Heart right ventricle (tissue), 16 donors: ENCODE results near the gene SETD1B. TPM values are rescaled to one million over a fixed set of nuclear protein-coding genes. Genes with fewer than 3 reads are reported as not detected.

Experiments
- ATAC-seq, 8 donors: fragments of 200-7000 bp; cut with Tn5 transposase; one replicate each; pipeline ENCODE4 v1.9.1; 2020; ENCODE audit warnings: mild to moderate bottlenecking in 8 of 8, moderate library complexity in 8 of 8, moderate number of reproducible peaks in 1 of 8
- DNase-seq, 2 donors: peaks; one replicate each; pipeline ENCODE4 v3.0.0-alpha.2; 2020
- H3K27ac ChIP-seq, 10 donors: fragments of 200-600 bp; sonication (generic) in 2 of 10; one replicate each; pipeline versions ENCODE4 v1.5.0 to v1.8.0; 2020 to 2022; ENCODE audit warnings: mild to moderate bottlenecking in 3 of 10
- H3K27me3 ChIP-seq, 7 donors: fragments of 200-600 bp; one replicate each; pipeline ENCODE4 v1.8.0; 2021 to 2022; ENCODE audit warnings: mild to moderate bottlenecking in 2 of 7
- H3K36me3 ChIP-seq, 9 donors: fragments of 200-600 bp; sonication (generic) in 1 of 9; one replicate each; pipeline versions ENCODE4 v1.5.0 to v1.8.0; 2020 to 2022; ENCODE audit warnings: mild to moderate bottlenecking in 2 of 9
- H3K4me1 ChIP-seq, 9 donors: fragments of 200-600 bp; sonication (generic) in 1 of 9; one replicate each; pipeline versions ENCODE4 v1.5.0 to v1.8.0; 2020 to 2022; ENCODE audit warnings: mild to moderate bottlenecking in 4 of 9
- H3K4me3 ChIP-seq, 10 donors: fragments of 200-600 bp; sonication (generic) in 2 of 10; one replicate each; pipeline versions ENCODE4 v1.5.0 to v1.8.0; 2020 to 2022; ENCODE audit warnings: mild to moderate bottlenecking in 7 of 10, moderate library complexity in 2 of 10
- H3K9me3 ChIP-seq, 11 donors: fragments of 200-600 bp in 10 of 11; sonication (generic) in 2 of 11; one replicate each; pipeline versions ENCODE4 v1.5.0 to v1.8.0; 2013 to 2022; ENCODE audit warnings: mild to moderate bottlenecking in 2 of 11, control low read depth in 1 of 11, moderate library complexity in 1 of 11
- CTCF ChIP-seq, 9 donors: fragments of 200-600 bp; sonication (generic) in 2 of 9; IDR thresholded peaks; one replicate each; pipeline versions ENCODE4 v1.5.0 to v1.8.0; 2021 to 2022; ENCODE audit warnings: antibody characterized with exemption in 9 of 9, mild to moderate bottlenecking in 5 of 9, moderate library complexity in 1 of 9
- WGBS, 2 donors: extraction: QIAGEN DNeasy Blood & Tissue Kit; methylation state at CpG; one replicate each; pipeline ENCODE4 v1.1.7; 2013; ENCODE audit warnings: inconsistent platforms in 1 of 2; 5-methylcytosine and 5-hydroxymethylcytosine counted together
- intact Hi-C, 10 donors: fragments of 100-400 bp; cut with DNase I; formaldehyde crosslinking; loops; one replicate each; pipeline versions ENCODE4 v1.11.1 to v1.14.2; 2022
- polyA plus RNA-seq, 2 donors: library from polyadenylated mRNA; stranded (reverse); fragments of 200-250 nt; gene quantifications; one replicate each; pipeline ENCODE4 v1.2.3, GENCODE V29; 2013
- total RNA-seq, 10 donors: library from RNA; stranded (reverse); fragmentation: NEBNext Ultra II Directional in 3 of 10; extraction: Animal tissue kit (Norgen Biotek cat#: 25700) in 3 of 10; gene quantifications; one replicate each; pipeline versions ENCODE4 v1.2.1 to v1.2.4, GENCODE V29; 2021 to 2023
- donor health status: Arrhythmogenic right ventricular cardiomyopathy.
- donor health status: ischemic (EF 13 %, LVEDD 7.1; RV severe dilation, severe dysfunction).
- donor health status: healthy with polysubstance abuse.
- donor health status: DM: no; HTN: yes; CAD: no.
- donor health status: DM: no; HTN: no; CAD: no.
- donor health status: ischemic (EF 25% LVEDD 6.9; RV normal size, moderate dysfunction).
- donor health status: ischemic (EF 25% LVEDD 5.7; RV mildly dilated, moderate dysfunction).
- donor health status: healthy.
- donor health status: DM: yes; HTN: yes; CAD: no.
- donor health status: Ischemic cardiomyopathy.
- donor health status: ischemic (EF 35%, LVEDD 5.7; RV mildly dilated, moderate dysfunction).
- donor health status: nonischemic (EF 11% LVEDD 7.7; RV severe dilation, severe dysfunction).
- donor health status: DM: yes; HTN: yes; CAD: no.
- donor health status: PGD.
- donor health status: ischemic (EF 29% LVEDD 5.4; RV normal size, mild dysfunction).
- donor health status: nonischemic (EF 23%, LVEDD 6.1; RV moderate dilation, normal function).

The SETD1B gene
- total and polyA plus RNA-seq, 12 donors: 2.8 to 14.8 (median 11.2) TPM

- Histone ChIP-seq H3K36me3 (peaks cover 0 to 3% (median 0%) of the 10 kb centered on the region in 9 donors), H3K27me3 (no peaks in the 10 kb centered on the region), H3K9me3 (no peaks in the 10 kb centered on the region), H3K27ac (peak overlapping the region in 4 of 10 donors; percentile 49 to 74 (median 56)), H3K4me3 (no peak overlapping the region), H3K4me1 (peaks cover 13 to 80% (median 41%) of the 10 kb centered on the region in 9 donors)
- ATAC-seq (no peak), DNase-seq (no peak)
- intact Hi-C loops: loop anchor here in 6 of 10 donors (2.0 to 5.0 kb wide), 4 partner anchors 59 to 74 kb away; partner anchors contain the start of gene TMEM120B (in 2 of the 6)
- no peak for TF ChIP-seq CTCF (IDR thresholded peaks at IDR 0.05)
- 75 to 84% methylated on average over 25 of the region's 25 CpGs for WGBS, 2 donors
Measured at GRCh38 chr12:121770813-121771625, 32.8 kb upstream of the SETD1B start.

GRCh38 chr12:121773011-121773777 lies 30.6 kb upstream of the SETD1B start:
- peaks cover 4 to 68% (median 29%) of the 10 kb centered on the region in 9 donors for H3K4me1 ChIP-seq
- 40% methylated on average over 14 of the region's 14 CpGs for WGBS, 2 donors
- H3K9me3 ChIP-seq: no peaks in the 10 kb centered on the region
- H3K4me3 ChIP-seq: peak overlapping the region in 1 of 10 donors; percentile 11
- H3K27ac ChIP-seq: peak overlapping the region in 9 of 10 donors; percentile 31 to 80 (median 72)
- DNase-seq (peak; percentile 64 to 70), ATAC-seq (peak; percentile 56 to 78 (median 68))
- intact Hi-C loops: loop anchor here in 8 of 10 donors (1.0 to 5.0 kb wide), 6 partner anchors 61 to 76 kb away; partner anchors contain the start of gene TMEM120B (in 2 of the 8)
- H3K27me3 ChIP-seq: no peaks in the 10 kb centered on the region
- TF ChIP-seq CTCF (IDR thresholded peaks at IDR 0.05): peak; percentile 54 to 87 (median 79)
- H3K36me3 ChIP-seq: peaks cover 0 to 5% (median 0%) of the 10 kb centered on the region in 9 donors

- TF ChIP-seq CTCF (IDR thresholded peaks at IDR 0.05): no peak
Measured at GRCh38 chr12:121774968-121775474, 28.8 kb upstream of the SETD1B start.

GRCh38 chr12:121775501-121775900 lies 28.3 kb upstream of the SETD1B start:
- no peak for TF ChIP-seq CTCF (IDR thresholded peaks at IDR 0.05)
- no peak overlapping the region for H3K4me3 ChIP-seq
- peaks cover 0 to 53% (median 21%) of the 10 kb centered on the region in 9 donors for H3K4me1 ChIP-seq
- H3K27me3 ChIP-seq: no peaks in the 10 kb centered on the region
- 84 to 87% methylated on average over 16 of the region's 16 CpGs for WGBS, 2 donors
- no peaks in the 10 kb centered on the region for H3K9me3 ChIP-seq
- peak overlapping the region in 2 of 10 donors; percentile 1 to 6 for H3K27ac ChIP-seq
- ATAC-seq: no peak
- intact Hi-C loops: loop anchor here in 3 of 10 donors (2.0 to 5.0 kb wide), 2 partner anchors 37 to 75 kb away; no protein-coding TSS in a partner anchor
- DNase-seq: no peak
- H3K36me3 ChIP-seq: peaks cover 0 to 22% (median 0%) of the 10 kb centered on the region in 9 donors

More at GRCh38 chr12:121774968-121775474, 28.8 kb upstream of the SETD1B start:
- Histone ChIP-seq H3K9me3 (no peaks in the 10 kb centered on the region), H3K36me3 (peaks cover 0 to 17% (median 0%) of the 10 kb centered on the region in 9 donors), H3K27me3 (no peaks in the 10 kb centered on the region), H3K4me1 (peaks cover 0 to 58% (median 22%) of the 10 kb centered on the region in 9 donors), H3K4me3 (no peak overlapping the region), H3K27ac (peak overlapping the region in 2 of 10 donors; percentile 30 to 37)
- 62 to 71% methylated on average over 14 of the region's 14 CpGs for WGBS, 2 donors
- DNase-seq (no peak), ATAC-seq (peak in 1 of 8 donors; percentile 1)
- intact Hi-C loops: loop anchor here in 7 of 10 donors (2.0 to 5.0 kb wide), 5 partner anchors 37 to 78 kb away; partner anchors contain the start of gene TMEM120B (in 2 of the 7)
